Spleen (tissue), 11 donors: ENCODE results near the gene ADM2. TPM values are rescaled to one million over a fixed set of nuclear protein-coding genes. Genes with fewer than 3 reads are reported as not detected.

Experiments used
- DNase-seq: peaks from one replicate; pipeline ENCODE4 v3.0.0-alpha.2; 2020
- H3K27ac ChIP-seq, 8 donors: fragments of 200-600 bp; sonication (generic) in 7 of 8; 1 replicate in 4 of 8; 2 replicates in 4 of 8; pipeline versions ENCODE4 v1.5.0 to v1.8.0; 2016 to 2021; ENCODE audit warnings: inconsistent platforms in 4 of 8, mild to moderate bottlenecking in 4 of 8, moderate library complexity in 1 of 8
- H3K27me3 ChIP-seq, 7 donors: fragments of 200-600 bp; sonication (generic) in 6 of 7; replicated peaks in 1 of 7; 1 replicate in 4 of 7; 2 replicates in 3 of 7; pipeline versions ENCODE4 v1.5.0 to v1.8.0; 2016 to 2021; ENCODE audit warnings: inconsistent platforms in 3 of 7, mild to moderate bottlenecking in 1 of 7
- H3K36me3 ChIP-seq, 6 donors: fragments of 200-600 bp; sonication (generic) in 5 of 6; 1 replicate in 4 of 6; 2 replicates in 2 of 6; pipeline versions ENCODE4 v1.5.0 to v1.8.0; 2016 to 2021; ENCODE audit warnings: inconsistent platforms in 2 of 6
- H3K4me1 ChIP-seq, 6 donors: fragments of 200-600 bp; sonication (generic) in 5 of 6; 1 replicate in 3 of 6; 2 replicates in 3 of 6; pipeline versions ENCODE4 v1.5.0 to v1.8.0; 2016 to 2021; ENCODE audit warnings: inconsistent platforms in 3 of 6
- H3K4me3 ChIP-seq, 8 donors: fragments of 200-600 bp; sonication (generic) in 7 of 8; 1 replicate in 4 of 8; 2 replicates in 4 of 8; pipeline versions ENCODE4 v1.5.0 to v1.8.0; 2016 to 2021; ENCODE audit warnings: inconsistent platforms in 4 of 8, mild to moderate bottlenecking in 4 of 8, moderate library complexity in 2 of 8
- H3K9me3 ChIP-seq, 8 donors: fragments of 200-600 bp; sonication (generic) in 7 of 8; 1 replicate in 4 of 8; 2 replicates in 4 of 8; pipeline versions ENCODE4 v1.5.0 to v1.8.0; 2016 to 2021; ENCODE audit warnings: inconsistent platforms in 4 of 8
- POLR2A ChIP-seq, 3 donors: fragments of 450-650 bp; IDR thresholded peaks; one replicate each; pipeline ENCODE4 v1.5.1; 2017; ENCODE audit warnings: antibody characterized with exemption in 3 of 3, mild to moderate bottlenecking in 1 of 3
- POLR2AphosphoS5 ChIP-seq, 3 donors: sonication (generic); formaldehyde crosslinking; IDR thresholded peaks; one replicate each; pipeline ENCODE4 v1.5.1; 2017; ENCODE audit warnings: antibody characterized with exemption in 3 of 3
- WGBS, 5 donors: extraction: QIAGEN DNeasy Blood & Tissue Kit in 3 of 5; methylation state at CpG; one replicate each; pipeline versions ENCODE4 v1.1.5 to v1.1.7; 2013 to 2018; 5-methylcytosine and 5-hydroxymethylcytosine counted together
- intact Hi-C: fragments of 100-400 bp; cut with DNase I; formaldehyde crosslinking; loops from one replicate; pipeline ENCODE4 v1.15.0; 2023; ENCODE audit warnings: low total_unique reads
- polyA plus RNA-seq, 3 donors: library from polyadenylated mRNA; stranded (reverse); fragments of 200-250 nt; gene quantifications; one replicate each; pipeline ENCODE4 v1.2.1, GENCODE V29; 2013
- total RNA-seq, 7 donors: library from RNA; depleted of rRNA in 3 of 7; stranded (reverse); fragments of >200 nt in 3 of 7; fragmentation: NEBNext Ultra II Directional in 4 of 7; extraction: Animal tissue kit (Norgen Biotek cat#: 25700) in 4 of 7; gene quantifications; one replicate each; pipeline versions ENCODE4 v1.1.0 to v1.2.1, GENCODE V29; 2016 to 2021
- TF ChIP-seq, protein P1 (sequence below), 11 experiments: fragments of 200-600 bp in 7 of 11; fragments of 450-650 bp in 4 of 11; sonication (generic) in 4 of 11; IDR thresholded peaks in 8 of 11; conservative IDR thresholded peaks in 3 of 11; 1 replicate in 7 of 11; 2 replicates in 4 of 11; pipeline versions ENCODE4 v1.4.0 to v1.8.0; 2016 to 2021; ENCODE audit warnings: antibody characterized with exemption in 11 of 11, inconsistent platforms in 4 of 11, mild to moderate bottlenecking in 1 of 11
- donor health status: healthy with polysubstance abuse.
- donor health status: DM: no; HTN: no; CAD: no; lungs with moderate emphysema.
- donor health status: DM: no; HTN: no; CAD: no.
- donor health status: Bipolar disorder and iron deficiency.
- donor health status: healthy.
- donor health status: DM: no; HTN: no; CAD: no.
- donor health status: DM: yes; HTN: yes; CAD: no.

ADM2 gene
- total and polyA plus RNA-seq, 10 donors: 0.74 to 3.5 (median 2.0) TPM

DNA sequence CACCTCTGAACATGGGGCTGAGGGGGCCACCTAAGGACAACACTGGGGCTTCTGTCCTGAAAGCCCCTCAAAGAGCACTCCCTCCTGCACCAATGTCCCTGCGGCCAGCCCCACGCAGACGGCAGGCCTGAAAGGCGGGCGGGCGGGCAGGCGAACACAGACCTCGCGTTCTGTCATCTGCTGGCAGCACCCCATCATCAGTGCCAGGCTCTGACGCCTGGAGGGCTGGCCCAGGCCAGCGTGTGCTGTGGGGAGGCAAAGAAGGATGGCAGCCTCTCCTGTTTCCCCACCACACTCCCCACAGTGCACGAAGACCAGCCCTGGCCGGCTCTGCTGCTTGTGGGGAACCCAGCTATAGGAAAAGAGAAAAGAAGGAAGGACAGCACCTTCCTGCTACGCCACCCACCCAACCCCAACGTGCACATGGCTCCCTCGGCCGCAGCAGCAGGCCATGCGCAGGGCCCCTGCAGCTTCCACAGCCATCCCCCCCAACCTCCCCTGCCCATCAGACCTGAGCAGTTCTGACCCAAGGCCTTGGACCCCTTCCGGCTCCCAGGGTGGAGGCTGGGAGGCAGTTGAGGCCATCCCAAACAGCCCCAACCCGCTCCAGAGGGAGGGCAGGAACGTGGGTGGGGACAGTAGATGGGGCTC lies 10.0 kb upstream of the ADM2 start:
- Histone ChIP-seq H3K9me3 (no peaks in the 10 kb centered on the region), H3K4me1 (peaks cover 52 to 82% (median 69%) of the 10 kb centered on the region in 6 donors), H3K27me3 (no peaks in the 10 kb centered on the region), H3K4me3 (peak overlapping the region in 1 of 8 donors; percentile 59), H3K27ac (peak overlapping the region in 7 of 8 donors; percentile 29 to 90 (median 80)), H3K36me3 (peaks cover 0 to 21% (median 18%) of the 10 kb centered on the region in 6 donors)
- WGBS, 5 donors: 66 to 76% (median 73%) methylated on average over 14 to 21 of the region's 21 CpGs
- no peak for DNase-seq
- TF ChIP-seq POLR2AphosphoS5 (IDR thresholded peaks at IDR 0.05) (no peak), POLR2A (IDR thresholded peaks at IDR 0.05) (no peak)
- TF ChIP-seq, protein P1, sequence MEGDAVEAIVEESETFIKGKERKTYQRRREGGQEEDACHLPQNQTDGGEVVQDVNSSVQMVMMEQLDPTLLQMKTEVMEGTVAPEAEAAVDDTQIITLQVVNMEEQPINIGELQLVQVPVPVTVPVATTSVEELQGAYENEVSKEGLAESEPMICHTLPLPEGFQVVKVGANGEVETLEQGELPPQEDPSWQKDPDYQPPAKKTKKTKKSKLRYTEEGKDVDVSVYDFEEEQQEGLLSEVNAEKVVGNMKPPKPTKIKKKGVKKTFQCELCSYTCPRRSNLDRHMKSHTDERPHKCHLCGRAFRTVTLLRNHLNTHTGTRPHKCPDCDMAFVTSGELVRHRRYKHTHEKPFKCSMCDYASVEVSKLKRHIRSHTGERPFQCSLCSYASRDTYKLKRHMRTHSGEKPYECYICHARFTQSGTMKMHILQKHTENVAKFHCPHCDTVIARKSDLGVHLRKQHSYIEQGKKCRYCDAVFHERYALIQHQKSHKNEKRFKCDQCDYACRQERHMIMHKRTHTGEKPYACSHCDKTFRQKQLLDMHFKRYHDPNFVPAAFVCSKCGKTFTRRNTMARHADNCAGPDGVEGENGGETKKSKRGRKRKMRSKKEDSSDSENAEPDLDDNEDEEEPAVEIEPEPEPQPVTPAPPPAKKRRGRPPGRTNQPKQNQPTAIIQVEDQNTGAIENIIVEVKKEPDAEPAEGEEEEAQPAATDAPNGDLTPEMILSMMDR (IDR thresholded peaks at IDR 0.05 in 8 of 11, conservative IDR thresholded peaks at IDR 0.05 in 3 of 11): no peak
- intact Hi-C loops: loop anchor here (10.0 kb wide), 1 partner anchor 127 kb away; the partner anchor contains the start of gene PPP6R2

DNA sequence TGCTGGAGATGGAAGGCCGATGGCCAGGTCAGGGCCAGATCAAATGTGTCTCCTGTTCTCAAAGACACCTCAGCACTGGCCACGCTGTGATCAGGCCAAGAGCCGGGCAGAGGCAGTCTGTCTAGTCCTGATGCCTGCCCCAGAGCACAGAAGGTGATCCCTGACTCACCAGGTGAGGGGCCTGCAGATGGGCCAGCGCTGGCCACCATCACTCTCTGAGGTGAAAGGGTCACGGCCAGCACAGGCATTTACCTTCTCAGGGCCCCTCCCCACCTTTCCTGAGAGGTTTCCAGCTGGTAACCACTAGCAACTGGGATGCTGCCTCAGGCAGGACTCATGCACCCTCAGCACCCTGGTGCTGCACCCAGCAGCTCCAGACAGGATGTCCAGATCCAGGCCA lies 9.4 kb upstream of the ADM2 start:
- no peaks in the 10 kb centered on the region for H3K9me3 ChIP-seq
- H3K27me3 ChIP-seq: no peaks in the 10 kb centered on the region
- DNase-seq: no peak
- peaks cover 0 to 15% (median 11%) of the 10 kb centered on the region in 6 donors for H3K36me3 ChIP-seq
- 71 to 86% (median 78%) methylated on average over 4 to 5 of the region's 5 CpGs for WGBS, 5 donors
- H3K4me3 ChIP-seq: no peak overlapping the region
- intact Hi-C loops: loop anchor here (10.0 kb wide), 1 partner anchor 127 kb away; the partner anchor contains the start of gene PPP6R2
- peak overlapping the region in 4 of 8 donors; percentile 80 to 90 (median 86) for H3K27ac ChIP-seq
- no peak for TF ChIP-seq POLR2A (IDR thresholded peaks at IDR 0.05)
- TF ChIP-seq POLR2AphosphoS5 (IDR thresholded peaks at IDR 0.05): no peak
- TF ChIP-seq, protein P1 (IDR thresholded peaks at IDR 0.05 in 8 of 11, conservative IDR thresholded peaks at IDR 0.05 in 3 of 11): no peak
- peaks cover 52 to 82% (median 69%) of the 10 kb centered on the region in 6 donors for H3K4me1 ChIP-seq

DNA sequence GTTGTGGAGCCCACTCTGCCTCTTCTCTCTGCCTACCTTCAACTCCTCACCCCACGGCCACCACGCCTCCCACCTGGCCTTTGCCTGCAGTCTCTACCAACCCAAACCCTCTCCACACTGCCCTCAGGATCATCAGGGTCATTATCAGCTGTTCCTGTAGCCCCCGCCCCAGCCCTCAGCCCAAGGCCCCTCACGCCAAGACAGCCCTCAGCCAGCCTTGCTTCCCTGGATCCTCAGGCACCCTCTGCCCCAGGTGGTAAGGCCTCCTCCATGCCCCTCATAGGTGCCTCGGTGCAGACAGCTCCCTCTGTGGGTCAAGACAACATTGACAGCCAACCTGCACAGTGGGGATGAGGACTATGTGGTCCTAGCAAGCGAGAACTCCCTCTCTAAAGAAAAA lies 8.3 kb upstream of the ADM2 start:
- Histone ChIP-seq H3K9me3 (no peaks in the 10 kb centered on the region), H3K4me1 (peaks cover 52 to 71% (median 67%) of the 10 kb centered on the region in 6 donors), H3K36me3 (peaks cover 0 to 3% (median under 1%) of the 10 kb centered on the region in 6 donors), H3K27ac (peak overlapping the region in 3 of 8 donors; percentile 80 to 90 (median 89)), H3K27me3 (no peaks in the 10 kb centered on the region), H3K4me3 (peak overlapping the region in 6 of 8 donors; percentile 57 to 97 (median 86))
- TF ChIP-seq POLR2AphosphoS5 (IDR thresholded peaks at IDR 0.05): no peak
- TF ChIP-seq, protein P1 (IDR thresholded peaks at IDR 0.05 in 8 of 11, conservative IDR thresholded peaks at IDR 0.05 in 3 of 11): peak in 7 of 11 experiments; percentile 4 to 50 (median 24)
- 71 to 78% (median 75%) methylated on average over 6 of the region's 6 CpGs for WGBS, 5 donors
- peak; percentile 79 for DNase-seq
- intact Hi-C loops: loop anchor here (10.0 kb wide), 1 partner anchor 128 kb away; the partner anchor contains the start of gene PPP6R2
